Endothelial cell of umbilical vein (primary cell): Measurements from ENCODE around the gene HMGN2. TPM values are rescaled to one million over a fixed set of nuclear protein-coding genes. Genes with fewer than 3 reads are reported as not detected.

ENCODE experiments used
- BruUV-seq: library from RNA; stranded (reverse); fragments of 400-500 nt; replicated peaks from 2 replicates; lab custom pipeline; 2021; lab: Mats Ljungman, UMichigan
- CTCF ChIA-PET: fragments of 300-600, 350-600 bp; sonication (Branson Sonifier 250); formaldehyde crosslinking; loops from one replicate; lab custom pipeline; 2021; ENCODE audit warnings: antibody characterized with exemption, inconsistent platforms; lab: Charles Lee
- POLR2A ChIA-PET: fragments of 300-600, 350-600 bp; sonication (Branson Sonifier 250); formaldehyde crosslinking; loops from one replicate; lab custom pipeline; 2021; ENCODE audit warnings: antibody characterized with exemption, inconsistent platforms; lab: Charles Lee
- DNase-seq: peaks from one replicate; pipeline ENCODE4 v3.0.0-alpha.2; 2011; ENCODE audit warnings: low read depth, low spot score
- FAIRE-seq: peaks from 2 replicates; lab custom pipeline; 2011; peaks lifted over from hg19 to GRCh38; lab: Jason Lieb, UNC
- H2AFZ ChIP-seq: 2 replicates; pipeline ENCODE4 v1.6.0; 2012; ENCODE audit warnings: low read depth, low read length, control low read depth, inconsistent platforms
- H3K27ac ChIP-seq: 2 replicates; pipeline ENCODE4 v1.5.1; 2011; ENCODE audit warnings: low read depth, mild to moderate bottlenecking, control low read depth, low read length, moderate library complexity; ENCODE audit not compliant: insufficient read depth
- H3K27me3 ChIP-seq, 2 experiments: 2 replicates each; pipeline versions ENCODE4 v1.6.0 to v1.6.1; 2011; ENCODE audit warnings: low read length in 2 of 2, mixed read lengths in 1 of 2; ENCODE audit not compliant: control insufficient read depth in 2 of 2, insufficient read depth in 2 of 2
- H3K36me3 ChIP-seq, 2 experiments: 2 replicates in 1 of 2; 3 replicates in 1 of 2; pipeline ENCODE4 v1.5.1; 2011; ENCODE audit warnings: low read length in 2 of 2, mild to moderate bottlenecking in 1 of 2, moderate library complexity in 1 of 2; ENCODE audit not compliant: control insufficient read depth in 2 of 2, insufficient read depth in 2 of 2; ENCODE audit errors: extremely low read depth in 1 of 2
- H3K4me1 ChIP-seq: 3 replicates; pipeline ENCODE4 v1.5.1; 2011; ENCODE audit warnings: mild to moderate bottlenecking, low read length; ENCODE audit not compliant: control insufficient read depth, insufficient read depth; ENCODE audit errors: extremely low read depth
- H3K4me2 ChIP-seq: 2 replicates; pipeline ENCODE4 v1.6.1; 2011; ENCODE audit warnings: low read length, control low read depth, mixed read lengths; ENCODE audit not compliant: insufficient read depth
- H3K4me3 ChIP-seq, 3 experiments: fragments of 200-600 bp in 1 of 3; sonication (generic), shearing (Covaris generic) in 1 of 3; replicated peaks in 1 of 3; 2 replicates each; pipeline ENCODE4 v1.5.1; 2011 to 2016; ENCODE audit warnings: control low read depth in 3 of 3, low read length in 3 of 3, mild to moderate bottlenecking in 2 of 3, inconsistent platforms in 1 of 3, low read depth in 1 of 3, moderate library complexity in 1 of 3; ENCODE audit not compliant: insufficient read depth in 1 of 3
- H3K79me2 ChIP-seq: 2 replicates; pipeline ENCODE4 v1.6.0; 2012; ENCODE audit warnings: low read length, inconsistent platforms; ENCODE audit not compliant: control insufficient read depth, insufficient read depth
- H3K9ac ChIP-seq: replicated peaks from 2 replicates; pipeline ENCODE3; 2011; ENCODE audit warnings: low read length, control low read depth; ENCODE audit not compliant: insufficient read depth; ENCODE audit errors: extremely low read depth
- H3K9me1 ChIP-seq: replicated peaks from 3 replicates; pipeline ENCODE4 v1.6.0; 2011; ENCODE audit warnings: mild to moderate bottlenecking, low read length; ENCODE audit not compliant: control insufficient read depth, insufficient read depth; ENCODE audit errors: extremely low read depth
- H3K9me3 ChIP-seq: replicated peaks from 2 replicates; pipeline ENCODE4 v1.5.1; 2012; ENCODE audit warnings: low read length, inconsistent platforms; ENCODE audit not compliant: control insufficient read depth, insufficient read depth
- H4K20me1 ChIP-seq: replicated peaks from 2 replicates; pipeline ENCODE3; 2011; ENCODE audit warnings: mild to moderate bottlenecking, low read length; ENCODE audit not compliant: control insufficient read depth, insufficient read depth; ENCODE audit errors: extremely low read depth
- CTCF ChIP-seq, 2 donors: IDR thresholded peaks; 1 replicate in 1 of 2; 2 replicates in 1 of 2; pipeline ENCODE4 v1.5.1; 2011; ENCODE audit warnings: low read length in 2 of 2, mild to moderate bottlenecking in 2 of 2, moderate library complexity in 2 of 2, control low read depth in 1 of 2, inconsistent platforms in 1 of 2, low read depth in 1 of 2; ENCODE audit not compliant: insufficient read depth in 1 of 2; ENCODE audit errors: extremely low read depth in 1 of 2
- EZH2 ChIP-seq: IDR thresholded peaks from 2 replicates; pipeline ENCODE4 v1.6.1; 2012; ENCODE audit warnings: borderline replicate concordance, low read depth, mild to moderate bottlenecking, moderate library complexity, low read length, inconsistent platforms; ENCODE audit not compliant: severe bottlenecking
- FOS ChIP-seq: IDR thresholded peaks from 2 replicates; pipeline ENCODE4 v1.6.1; 2011; ENCODE audit warnings: mild to moderate bottlenecking, low read length, moderate library complexity, borderline replicate concordance; ENCODE audit not compliant: insufficient read depth
- GATA2 ChIP-seq: IDR thresholded peaks from 2 replicates; pipeline ENCODE4 v1.7.0; 2011; ENCODE audit warnings: low read depth, mild to moderate bottlenecking, moderate library complexity, mixed read lengths, low read length; ENCODE audit not compliant: insufficient read length, insufficient read depth
- JUN ChIP-seq: IDR thresholded peaks from 2 replicates; pipeline ENCODE4 v1.6.1; 2011; ENCODE audit warnings: borderline replicate concordance, low read depth; ENCODE audit not compliant: insufficient read length, insufficient read depth
- MAX ChIP-seq: IDR thresholded peaks from 2 replicates; pipeline ENCODE4 v1.6.1; 2011; ENCODE audit not compliant: insufficient read depth, insufficient read length
- MYC ChIP-seq: IDR thresholded peaks from one replicate; pipeline ENCODE4 v1.6.1; 2011; ENCODE audit warnings: mild to moderate bottlenecking, low read depth, low read length
- POLR2A ChIP-seq: IDR thresholded peaks from 2 replicates; pipeline ENCODE4 v1.6.1; 2012; ENCODE audit warnings: low read depth, mild to moderate bottlenecking, control low read depth, low read length
- POLR2AphosphoS5 ChIP-seq: IDR thresholded peaks from 2 replicates; pipeline ENCODE4 v1.6.1; 2012; ENCODE audit warnings: low read depth, mild to moderate bottlenecking, control low read depth, low read length, moderate library complexity; ENCODE audit not compliant: insufficient read depth
- dilution Hi-C: fragments of 300-500 bp; cut with MboI; formaldehyde crosslinking; loops from one replicate; pipeline ENCODE4 v1.15.0; 2019; ENCODE audit warnings: low sequenced_read_pairs; ENCODE audit not compliant: extremely low pct_ligation_motif_present
- intact Hi-C: fragments of 100-400 bp; cut with micrococcal nuclease; formaldehyde crosslinking; loops from one replicate; pipeline ENCODE4 v1.10.0; 2022
- polyA plus RNA-seq, 4 experiments: library from polyadenylated mRNA; depleted of rRNA in 3 of 4; stranded (reverse) in 3 of 4; unstranded in 1 of 4; fragments of >200 nt; gene quantifications; 2 replicates each; pipeline versions ENCODE4 v1.2.1 to v1.2.3, GENCODE V29; 2011 to 2012; ENCODE audit warnings: missing spikeins in 1 of 4
- total RNA-seq: library from RNA; stranded (reverse); gene quantifications from 2 replicates; pipeline ENCODE4 v1.2.3, GENCODE V29; 2021

HMGN2 gene
- total and polyA plus RNA-seq, 2 donors (not counting 3 experiments of a cell fraction or from before 2014, with no cell fraction given), result 240 to 580 TPM

- DNase-seq (no peak), FAIRE-seq (no peak)
- Histone ChIP-seq H3K9ac (no peak overlapping the region), H3K9me3 (no peaks in the 10 kb centered on the region), H3K27ac (no peak overlapping the region), H4K20me1 (peaks cover 3% of the 10 kb centered on the region), H3K36me3 (peaks cover 11 to 16% of the 10 kb centered on the region in 2 experiments), H3K4me1 (peaks cover 11% of the 10 kb centered on the region), H3K9me1 (no peaks in the 10 kb centered on the region), H3K79me2 (peaks cover 18% of the 10 kb centered on the region), H3K4me2 (no peak overlapping the region), H3K4me3 (no peak overlapping the region), H3K27me3 (no peaks in the 10 kb centered on the region), H2AFZ (no peak overlapping the region)
- no TSS peak for BruUV-seq
- intact Hi-C loops, result no loop called here
- no peak for TF ChIP-seq FOS
- no peak for TF ChIP-seq CTCF (IDR thresholded peaks at IDR 0.05; ENCODE audit: extremely low read depth in 1 of 2, insufficient read depth in 1 of 2, low read depth in 1 of 2, low read length in 2 of 2)
- TF ChIP-seq JUN, result no peak
- TF ChIP-seq MYC, result no peak
- TF ChIP-seq GATA2, result no peak
- no peak for TF ChIP-seq MAX
- TF ChIP-seq EZH2, result no peak
- TF ChIP-seq POLR2AphosphoS5, result no peak
- no peak for TF ChIP-seq POLR2A
- POLR2A ChIA-PET, result no interaction called here
- dilution Hi-C loops, result no loop called here
- CTCF ChIA-PET, result no interaction called here
Measured at GRCh38 chr1:26476958-26477357, 4.7 kb downstream of the HMGN2 start.
